ENCODE results near the gene LRCH1. TPM values are rescaled to one million over a fixed set of nuclear protein-coding genes. Genes with fewer than 3 reads are reported as not detected.

Gene LRCH1
- total RNA-seq, 1 donor from 2014 or later: 19.3 TPM

DNA sequence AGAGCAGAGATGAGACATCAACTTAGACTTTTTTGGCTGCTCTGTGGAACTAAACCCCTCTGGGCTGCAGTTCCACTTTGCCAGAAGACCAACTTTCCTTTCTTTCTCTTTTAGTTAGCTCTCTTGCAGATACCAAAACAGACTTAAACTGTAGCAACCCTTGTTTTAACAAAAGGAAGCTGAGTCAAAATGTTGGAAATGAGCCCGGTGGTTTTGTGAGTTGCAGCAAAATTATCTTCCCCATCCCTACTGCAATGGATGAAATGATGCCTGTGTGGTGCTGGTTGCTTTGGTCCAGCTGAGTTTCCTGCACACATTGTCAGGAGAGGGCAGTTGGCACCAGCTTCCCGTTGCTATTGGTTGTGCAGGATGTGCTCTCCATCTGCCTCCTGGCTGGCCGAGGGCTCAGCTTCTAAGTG, 115.3 kb downstream of the LRCH1 start:
- intact Hi-C loops (cut with DNase I): no loop called here
- DNase-seq (ENCODE audit: low spot score): no peak

DNA sequence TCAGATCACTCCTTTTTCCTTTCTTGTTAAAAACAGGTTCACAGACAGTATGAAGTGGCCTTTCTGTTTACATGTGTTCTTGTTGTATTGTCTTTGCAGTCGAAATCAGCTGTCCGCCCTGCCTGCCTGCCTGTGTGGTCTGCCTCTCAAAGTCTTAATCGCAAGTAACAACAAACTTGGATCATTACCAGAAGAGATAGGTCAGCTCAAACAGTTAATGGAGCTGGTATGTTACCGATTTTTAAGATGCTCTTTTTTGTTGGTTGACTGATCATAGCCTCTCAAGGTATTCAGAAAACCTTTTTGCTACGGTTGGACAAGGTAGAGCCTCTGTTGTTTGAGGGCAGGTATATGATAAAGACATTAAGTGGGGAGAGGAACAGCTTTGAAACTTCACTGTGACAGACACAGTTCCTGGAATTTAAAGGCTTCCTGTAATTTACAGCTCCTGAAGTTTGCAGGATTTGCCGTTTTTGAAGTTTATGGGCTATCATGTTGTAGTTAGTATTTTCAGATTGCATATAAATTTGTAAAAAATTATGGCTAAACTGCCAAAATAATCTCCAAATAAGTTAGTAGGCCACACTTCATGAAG, 116.1 kb downstream of the LRCH1 start:
- DNase-seq (ENCODE audit: low spot score): no peak
- intact Hi-C loops (cut with DNase I): no loop called here

DNA sequence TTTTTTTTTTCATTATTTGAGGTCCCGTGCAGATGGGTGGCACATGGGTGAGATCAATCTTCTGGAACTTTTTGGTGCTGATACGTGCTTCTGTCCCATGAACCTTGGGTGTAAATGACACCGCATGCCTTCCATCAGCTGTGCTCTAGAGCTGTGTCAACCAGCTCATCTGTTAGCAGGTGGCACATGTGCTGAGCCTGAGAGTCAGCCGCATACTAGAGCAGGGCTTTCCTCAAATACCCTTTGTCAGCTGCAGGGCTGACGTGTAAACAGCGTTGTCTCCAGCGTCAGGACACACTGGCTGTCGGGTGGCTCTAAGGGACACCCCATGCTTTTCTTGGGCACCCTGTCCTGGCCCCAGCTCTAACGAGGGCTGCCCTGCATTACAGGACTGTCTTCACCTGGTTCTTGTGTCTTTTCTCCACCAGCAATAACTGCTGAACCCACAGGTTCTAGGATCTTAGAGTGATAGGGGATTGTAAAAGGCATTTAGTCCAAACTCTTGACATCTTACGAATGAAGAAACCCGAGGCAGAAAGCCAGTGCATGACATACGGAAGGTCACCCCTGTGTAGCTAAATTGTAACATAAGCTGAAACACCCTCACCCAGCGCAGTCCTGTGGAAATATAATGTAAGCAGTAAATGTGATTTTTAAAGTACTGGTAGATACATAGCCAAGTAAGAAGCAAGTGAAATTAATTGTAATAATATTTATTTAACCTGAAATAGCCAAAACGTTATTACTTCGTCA, 119.5 kb downstream of the LRCH1 start:
- intact Hi-C loops (cut with DNase I): no loop called here
- no peak for DNase-seq (ENCODE audit: low spot score)

DNA sequence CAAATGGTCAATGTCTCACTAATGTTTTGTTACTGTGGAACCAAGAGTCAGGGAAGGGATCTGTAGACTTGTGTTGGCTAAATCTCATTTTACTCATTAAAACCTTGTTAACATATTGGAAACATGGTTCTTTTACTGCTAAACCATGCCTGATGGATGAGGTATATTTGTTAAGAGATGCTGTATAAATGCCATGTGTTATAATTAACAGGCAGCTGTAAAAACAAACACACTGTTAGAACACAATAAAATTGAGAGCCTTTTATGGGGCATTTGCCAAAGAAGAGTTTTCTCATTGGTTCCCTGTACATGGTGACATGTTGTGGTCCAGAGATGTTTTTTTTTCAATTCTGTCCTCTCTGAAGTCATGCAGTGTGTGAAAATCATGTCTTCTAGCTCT, 122.0 kb downstream of the LRCH1 start:
- DNase-seq (ENCODE audit: low spot score): no peak
- intact Hi-C loops (cut with DNase I): no loop called here

DNA sequence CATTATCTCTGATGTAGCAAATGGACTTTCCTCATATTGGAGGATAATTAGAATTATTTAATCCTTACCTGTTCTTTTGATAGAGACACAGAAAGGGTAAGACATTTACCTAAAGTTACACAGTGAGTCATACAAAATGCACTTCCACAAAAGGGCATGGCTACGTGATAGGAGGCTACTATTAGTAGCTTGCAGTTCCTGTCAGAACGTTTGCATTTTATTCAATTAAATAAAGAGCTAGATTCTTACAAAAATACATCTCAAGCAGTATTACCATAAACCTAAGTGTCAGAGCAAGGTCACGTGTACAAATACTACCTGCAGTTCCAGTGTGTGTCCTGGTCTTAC, 123.4 kb downstream of the LRCH1 start:
- intact Hi-C loops (cut with DNase I): no loop called here
- DNase-seq (ENCODE audit: low spot score): no peak

DNA sequence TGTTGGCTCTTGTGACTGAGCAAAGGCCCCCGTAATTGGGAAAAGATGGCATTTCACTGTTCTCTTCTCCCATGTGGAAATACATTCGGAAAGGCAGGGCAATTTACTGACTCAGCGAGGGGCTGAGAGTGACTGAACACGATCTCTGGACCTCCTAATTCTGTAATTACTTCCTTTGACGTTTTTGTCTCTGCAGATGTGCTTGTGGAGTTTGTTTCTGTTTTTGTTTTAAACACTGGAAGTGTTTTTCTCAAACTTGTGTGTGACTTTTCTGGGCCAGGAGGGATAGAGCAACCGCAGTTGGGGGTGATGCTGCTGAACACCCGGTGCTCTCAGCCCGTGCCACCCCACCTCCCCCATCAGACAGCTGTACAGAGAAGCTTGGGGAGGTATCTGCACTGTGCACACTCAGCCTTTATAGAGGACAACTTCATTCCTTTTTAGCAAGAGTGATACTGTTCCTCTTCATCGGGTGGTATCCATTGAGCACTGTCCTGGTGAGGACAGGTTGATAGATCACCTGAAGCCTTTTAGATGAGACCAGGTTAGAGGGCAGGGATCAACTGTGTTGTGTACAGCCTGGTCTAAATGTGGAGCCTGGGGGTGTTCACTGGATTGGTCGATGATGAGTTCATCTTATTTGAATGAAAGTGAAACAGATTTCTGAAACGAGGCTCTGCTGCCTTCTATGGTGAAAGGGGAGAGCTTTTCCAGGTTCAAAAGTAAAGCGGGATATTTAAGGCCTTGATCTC, 126.6 kb downstream of the LRCH1 start:
- intact Hi-C loops (cut with DNase I): loop anchor here (5.0 kb wide), 1 partner anchor 62 kb away; no protein-coding TSS in a partner anchor
- no peak for DNase-seq (ENCODE audit: low spot score)

DNA sequence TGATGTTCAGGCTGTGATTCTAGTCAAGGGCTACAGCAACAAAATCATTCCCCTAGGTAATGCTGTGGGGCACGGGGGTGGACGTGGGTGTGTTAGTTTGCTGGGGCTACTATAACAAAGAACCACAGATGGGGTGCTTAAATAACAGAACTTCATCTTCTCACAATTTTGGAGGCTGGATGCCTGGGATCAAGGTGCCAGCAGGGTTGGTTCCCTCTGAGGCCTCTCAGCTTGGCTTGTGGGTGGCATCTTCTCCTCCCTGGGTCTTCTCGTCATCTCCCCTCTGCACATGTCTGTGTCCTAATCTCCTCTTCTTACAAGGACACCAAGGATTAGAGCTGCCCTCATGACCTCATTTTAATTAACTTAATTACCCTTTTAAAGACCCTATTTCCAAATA, 129.0 kb downstream of the LRCH1 start:
- DNase-seq (ENCODE audit: low spot score): no peak
- intact Hi-C loops (cut with DNase I): loop anchor here (5.0 kb wide), 1 partner anchor 65 kb away; no protein-coding TSS in a partner anchor

DNA sequence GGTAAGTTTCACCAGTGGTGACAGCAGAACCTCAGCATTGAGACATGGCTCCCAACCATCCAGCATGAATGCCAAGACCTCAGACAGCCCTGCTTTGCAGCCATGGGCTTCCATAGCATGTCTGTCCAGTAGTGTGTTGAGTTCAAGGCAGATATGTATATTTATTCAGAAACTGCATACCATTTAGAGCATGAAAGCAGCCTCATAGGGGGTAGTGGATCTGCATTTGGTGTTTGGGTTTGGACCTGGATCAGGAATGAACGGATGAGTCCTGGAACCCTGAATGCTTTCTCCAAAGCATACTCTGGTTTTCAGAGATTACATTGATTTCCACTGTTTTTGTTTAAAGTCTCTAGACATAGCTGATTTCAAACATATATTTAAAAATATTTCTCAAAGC, 129.7 kb downstream of the LRCH1 start:
- intact Hi-C loops (cut with DNase I): loop anchor here (5.0 kb wide), 1 partner anchor 65 kb away; no protein-coding TSS in a partner anchor
- no peak for DNase-seq (ENCODE audit: low spot score)

DNA sequence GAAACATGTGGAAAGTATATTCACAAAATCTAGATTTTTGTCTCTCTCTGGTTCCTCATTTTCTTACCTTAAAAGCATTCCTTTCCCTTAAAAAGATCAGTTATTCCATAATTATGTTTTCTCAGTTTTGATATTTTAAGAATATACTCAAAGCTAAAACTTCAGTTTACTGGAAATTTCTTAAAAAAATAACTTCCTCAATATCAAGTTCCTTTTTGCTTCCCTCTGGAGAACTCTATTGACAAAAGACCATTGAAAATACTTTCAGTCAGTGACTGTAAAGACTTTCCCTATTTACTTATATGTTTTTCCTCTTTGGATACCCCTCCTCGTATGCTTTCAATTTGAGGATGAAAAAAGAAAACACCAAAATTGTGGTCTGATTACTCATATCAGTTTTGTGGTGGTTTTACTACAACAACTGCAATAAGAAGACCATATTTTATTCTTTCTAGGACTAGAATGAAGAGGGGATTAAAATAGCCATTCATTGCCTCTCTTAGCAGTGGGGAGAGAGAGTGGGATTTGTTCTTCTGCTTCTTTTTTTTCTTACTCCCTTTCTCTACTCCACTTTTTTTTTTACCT, 130.8 kb downstream of the LRCH1 start:
- intact Hi-C loops (cut with DNase I): loop anchor here (5.0 kb wide), 1 partner anchor 66 kb away; no protein-coding TSS in a partner anchor
- DNase-seq (ENCODE audit: low spot score): no peak

DNA sequence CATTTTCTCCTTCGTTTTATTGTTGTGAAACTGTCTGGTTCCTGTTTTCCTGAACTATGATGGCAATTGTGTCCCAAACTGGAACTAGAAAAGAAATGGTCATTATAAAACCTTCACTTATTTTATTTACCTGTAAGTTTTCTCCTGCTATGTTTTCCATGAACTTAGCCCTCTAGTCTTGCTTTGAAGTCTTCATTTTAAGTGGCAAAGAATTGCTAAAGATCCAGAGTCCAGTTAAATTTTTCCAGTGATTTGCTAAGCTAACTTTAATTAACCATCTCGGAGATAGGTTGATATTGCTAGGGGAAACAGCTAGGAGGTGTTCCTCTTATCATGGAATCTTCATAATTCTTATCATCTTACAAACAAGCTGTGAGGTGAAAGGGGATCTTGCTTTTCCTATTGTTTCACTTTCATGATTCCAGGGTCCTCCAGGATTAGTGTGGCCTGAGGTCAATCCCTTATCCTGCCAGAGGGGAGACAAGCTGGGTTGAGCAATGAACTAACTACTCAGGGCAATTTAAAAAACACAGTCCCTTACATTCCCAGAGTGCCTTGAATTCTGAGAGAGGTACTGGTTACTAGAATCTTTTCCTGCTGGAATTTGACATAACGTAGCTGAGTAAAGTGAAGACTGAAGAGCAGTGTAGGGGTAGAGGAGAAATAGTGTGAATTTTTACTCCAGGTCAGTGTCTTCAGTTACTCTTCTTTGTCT, 131.5 kb downstream of the LRCH1 start:
- intact Hi-C loops (cut with DNase I): loop anchor here (5.0 kb wide), 1 partner anchor 67 kb away; no protein-coding TSS in a partner anchor
- DNase-seq (ENCODE audit: low spot score): no peak

DNA sequence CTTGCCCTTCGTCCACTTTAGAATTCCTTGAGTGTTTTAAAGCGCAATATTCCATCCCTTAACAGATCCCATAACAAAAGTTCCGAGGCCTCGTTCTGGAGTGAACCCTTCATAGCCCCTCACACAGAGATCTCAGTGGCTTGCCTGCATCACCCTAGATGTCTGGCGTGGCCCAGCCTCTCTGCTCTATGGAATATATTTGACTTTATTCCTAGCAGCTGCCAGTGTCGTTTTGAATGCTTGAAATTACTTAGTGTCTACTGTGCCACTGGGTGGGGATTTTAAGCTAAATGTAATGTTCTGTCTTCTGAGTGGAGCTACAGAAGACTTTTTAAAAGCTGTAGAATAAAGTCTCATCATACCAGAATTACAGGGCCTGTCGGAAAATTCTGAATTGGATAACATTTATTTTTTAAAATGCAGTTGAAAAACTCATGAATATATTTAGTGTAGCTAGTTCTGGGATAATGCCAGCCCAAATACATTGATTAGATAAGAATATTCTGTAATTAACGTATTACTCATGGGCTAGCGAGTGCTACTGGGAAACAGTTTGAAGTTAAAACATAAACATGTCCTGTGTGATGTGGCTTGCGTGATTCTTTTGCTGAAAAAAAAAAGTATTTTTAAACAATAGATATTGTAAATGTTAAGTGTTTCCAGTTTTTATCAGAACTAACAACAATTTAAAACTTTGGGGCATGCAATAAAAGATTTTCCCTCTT, 132.2 kb downstream of the LRCH1 start:
- intact Hi-C loops (cut with DNase I): no loop called here

DNA sequence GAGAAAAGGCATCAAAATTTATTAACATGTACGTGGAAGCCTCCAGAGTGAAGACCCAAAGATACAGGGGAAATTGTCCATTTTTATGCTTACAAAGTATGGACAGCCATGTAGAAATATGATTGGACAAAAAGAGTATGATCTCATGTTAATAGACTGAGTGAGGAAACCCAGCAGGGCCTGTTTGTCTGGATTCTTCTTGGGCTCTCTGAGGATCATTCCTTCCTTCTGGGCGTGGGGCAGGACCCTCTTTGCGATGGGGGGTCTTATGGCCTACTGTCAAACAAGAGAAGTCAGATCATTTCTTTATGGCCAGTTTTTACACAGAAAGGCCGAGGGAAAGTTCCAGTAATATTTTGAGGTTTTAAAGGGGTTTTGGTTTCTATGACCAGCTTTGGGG, 133.2 kb downstream of the LRCH1 start:
- no peak for DNase-seq (ENCODE audit: low spot score)
- intact Hi-C loops (cut with DNase I): no loop called here

More for the DNA sequence above, 132.2 kb downstream of the LRCH1 start:
- no peak for DNase-seq (ENCODE audit: low spot score)

DNA sequence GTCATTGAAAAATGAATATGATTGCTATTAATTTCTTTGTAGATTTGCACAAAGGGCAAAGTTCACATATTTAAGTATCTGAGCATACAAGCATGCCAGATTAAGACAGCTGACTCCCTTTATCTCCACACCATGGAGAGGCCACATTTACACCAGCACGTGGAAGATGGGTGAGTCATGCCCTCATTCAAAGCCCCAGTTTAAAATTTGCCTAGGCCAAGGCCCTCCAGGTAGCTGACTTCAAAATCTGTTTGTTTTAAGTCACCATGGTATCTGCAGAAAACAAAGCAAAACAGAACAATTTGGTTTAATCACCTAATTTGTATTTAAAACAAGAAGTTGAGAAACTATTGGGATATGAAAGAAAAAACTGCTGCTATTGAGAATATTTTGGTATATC, 134.8 kb downstream of the LRCH1 start:
- intact Hi-C loops (cut with DNase I): no loop called here
- no peak for DNase-seq (ENCODE audit: low spot score)

DNA sequence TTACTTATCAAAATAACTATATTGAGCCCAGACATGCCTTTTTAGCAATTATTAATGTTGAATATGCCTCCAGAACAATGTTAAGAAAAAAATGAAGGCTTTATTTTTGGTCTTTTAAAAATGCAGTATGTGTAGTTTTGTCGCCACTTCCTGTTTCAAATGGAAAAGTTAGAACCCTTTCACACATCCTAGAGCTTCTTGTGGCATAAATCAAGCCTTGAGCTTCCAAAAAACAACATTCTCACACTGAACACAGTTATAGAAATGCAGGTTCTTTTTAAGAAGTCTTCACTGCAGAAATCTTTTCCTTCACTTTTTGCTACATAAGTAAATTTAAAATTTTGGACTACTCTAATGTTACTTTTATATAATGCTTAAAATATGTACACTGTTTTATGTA, 135.3 kb downstream of the LRCH1 start:
- intact Hi-C loops (cut with DNase I): no loop called here
- DNase-seq (ENCODE audit: low spot score): no peak

DNA sequence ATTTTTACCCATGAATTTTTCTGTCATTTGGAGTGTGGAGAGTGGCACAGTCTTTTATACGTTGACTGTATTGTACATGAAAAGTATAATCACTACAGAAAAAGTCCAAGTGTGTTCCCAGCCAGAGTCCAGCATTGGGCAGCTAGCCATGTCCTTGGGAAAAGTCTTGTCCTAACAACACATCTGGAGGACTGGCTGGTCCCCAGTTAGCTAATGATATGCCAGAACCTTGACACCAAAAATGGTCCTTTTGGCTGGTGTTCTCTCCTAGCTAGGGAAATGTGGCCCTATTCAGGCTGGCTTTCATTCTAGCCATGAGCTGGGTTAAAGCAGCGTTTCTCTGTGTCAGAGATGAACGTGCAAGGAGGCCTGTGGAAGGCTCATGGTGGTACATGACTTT, 145.0 kb downstream of the LRCH1 start:
- no peak for DNase-seq (ENCODE audit: low spot score)
- intact Hi-C loops (cut with DNase I): no loop called here

DNA sequence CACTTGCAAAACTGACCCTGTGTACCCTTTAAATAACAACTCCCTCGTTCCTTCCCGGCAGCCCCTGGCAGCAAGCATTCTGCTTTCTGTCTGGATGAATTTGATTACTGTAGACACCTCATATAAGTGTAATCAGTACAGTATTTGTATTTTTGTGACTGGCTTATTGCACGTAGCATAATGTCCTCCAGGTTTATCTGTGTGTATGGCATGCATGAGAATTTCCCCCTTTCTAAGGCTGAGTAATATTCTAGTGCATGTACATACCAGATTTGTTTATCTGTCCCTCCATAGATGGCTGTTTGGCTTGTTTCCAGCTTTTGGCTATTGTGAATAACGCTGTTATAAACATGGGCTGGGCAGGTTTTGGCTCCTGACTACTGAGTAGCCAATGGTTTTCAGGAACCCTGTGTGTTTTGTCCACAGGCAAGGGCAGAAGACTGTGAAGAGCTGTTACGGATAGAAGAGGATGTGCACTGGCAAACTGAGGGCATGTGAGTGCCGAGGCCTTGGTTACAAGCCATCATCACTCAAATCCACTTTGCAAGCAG, 146.0 kb downstream of the LRCH1 start:
- intact Hi-C loops (cut with DNase I): no loop called here
- DNase-seq (ENCODE audit: low spot score): no peak

DNA sequence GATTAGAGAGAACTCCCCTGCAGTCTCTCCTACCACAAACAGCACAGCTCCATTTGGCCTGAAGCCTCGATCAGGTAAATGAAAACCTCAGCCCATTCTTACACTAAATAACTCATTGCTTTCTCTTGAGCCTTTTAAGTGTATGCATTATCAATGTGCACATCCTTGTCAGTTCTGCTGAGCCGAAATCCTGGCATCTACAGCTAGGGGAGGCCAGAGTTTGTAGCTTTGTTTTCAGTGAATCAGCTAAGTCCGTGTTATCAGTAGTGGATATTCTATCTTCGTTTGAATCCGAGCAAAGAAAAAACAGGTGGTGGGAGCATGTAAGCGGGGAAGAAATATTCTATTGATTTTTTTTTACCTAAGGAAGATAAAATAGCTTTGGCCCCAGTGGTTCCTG, 159.6 kb downstream of the LRCH1 start:
- intact Hi-C loops (cut with DNase I): no loop called here
- no peak for DNase-seq (ENCODE audit: low spot score)

DNA sequence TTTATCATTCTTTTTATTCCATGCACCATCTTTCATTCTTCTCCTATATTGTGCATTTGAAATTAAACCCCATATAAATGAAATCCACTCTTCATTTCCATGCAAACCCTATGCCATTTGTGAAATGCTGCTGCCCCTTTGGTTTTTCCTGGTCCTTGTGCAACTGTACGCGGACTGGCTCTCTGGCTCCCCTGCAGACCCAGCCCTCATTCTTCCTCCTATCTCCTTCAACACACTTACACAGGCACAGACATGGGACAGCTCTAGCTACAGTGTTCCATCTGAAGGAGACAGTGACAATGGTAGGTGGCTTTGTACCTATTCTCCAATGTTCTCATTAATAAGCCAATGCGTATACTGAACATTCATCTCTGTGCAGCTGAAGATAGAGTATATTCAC, 162.4 kb downstream of the LRCH1 start:
- intact Hi-C loops (cut with DNase I): no loop called here

DNA sequence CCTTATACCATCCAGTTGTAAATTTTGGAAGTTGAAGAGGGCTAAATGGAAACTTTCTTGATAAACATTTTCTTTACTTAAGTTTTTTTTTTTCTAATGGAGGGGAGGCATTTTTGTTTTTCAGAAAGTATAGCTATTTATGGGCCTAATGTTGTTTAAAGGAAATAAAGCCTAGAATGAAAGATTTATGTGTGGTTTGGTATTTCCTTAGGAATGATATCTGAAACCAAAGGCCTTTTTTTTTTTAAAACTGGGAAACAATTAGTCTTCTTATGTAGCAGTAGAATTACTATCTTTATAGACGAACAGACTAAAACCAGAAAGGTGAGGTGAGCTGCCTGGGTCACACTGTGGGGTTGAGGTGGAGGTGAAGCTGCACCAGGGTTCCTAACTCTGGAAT, 163.9 kb downstream of the LRCH1 start:
- DNase-seq (ENCODE audit: low spot score): no peak
- intact Hi-C loops (cut with DNase I): no loop called here

More for the DNA sequence above, 162.4 kb downstream of the LRCH1 start:
- no peak for DNase-seq (ENCODE audit: low spot score)

All from cardiac septum (tissue), 1 donor.